Activated gamma-delta T cell (primary cell): ENCODE results near the gene BRAF.
"Not testable (repeated sequence)": the region's sequence is repeated elsewhere in the genome, so short reads cannot be mapped to it uniquely, and the experiment has no call there.

Source experiments
- DNase-seq: peaks from one replicate; lab custom pipeline; 2025; lab: John Stamatoyannopoulos, UW

Gene BRAF

DNA sequence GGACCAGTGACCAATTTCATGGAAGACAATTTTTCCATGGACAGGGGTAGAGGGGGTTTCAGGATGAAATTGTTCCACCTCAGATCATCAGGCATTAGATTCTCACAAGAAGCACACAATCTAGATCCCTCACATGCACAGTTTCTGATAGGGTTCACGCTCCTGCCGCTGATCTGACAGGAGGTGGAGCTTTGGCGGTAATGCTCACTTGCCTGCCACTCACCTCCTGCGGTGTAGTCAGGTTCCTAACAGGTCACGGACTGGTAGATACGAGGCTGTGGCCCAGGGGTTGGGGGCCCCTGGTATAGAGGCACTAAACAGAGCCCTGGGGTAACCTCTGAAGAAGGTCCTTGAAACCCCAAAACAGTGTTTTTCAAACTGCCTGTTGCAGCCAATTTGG is 6.5 kb downstream of the BRAF start:
- no peak for DNase-seq

GRCh38 chr7:140917258-140917657 is 7.5 kb downstream of the BRAF start:
- DNase-seq = no peak

- DNase-seq = no peak
Observed at GRCh38 chr7:140915935-140916555, 8.7 kb downstream of the BRAF start.

DNA sequence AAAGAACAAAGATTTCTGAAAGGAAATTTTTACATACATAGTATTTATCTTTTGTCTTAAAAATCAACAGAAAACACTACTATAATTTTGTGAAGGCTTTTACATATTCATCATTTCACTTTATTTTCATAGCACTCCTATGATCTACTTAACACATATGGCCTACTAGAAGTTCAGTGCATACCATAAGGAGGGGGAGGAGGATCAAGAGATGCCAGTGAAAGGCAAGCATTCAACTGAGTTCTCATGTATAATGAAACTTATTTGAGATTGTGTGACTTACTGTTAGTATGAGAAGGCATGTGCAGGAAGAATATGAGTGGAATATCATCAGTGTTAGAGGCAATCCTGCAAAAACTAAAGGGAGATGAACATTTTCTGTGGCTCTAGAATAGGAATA is 10.6 kb downstream of the BRAF start:
- DNase-seq = no peak

- not testable (repeated sequence) for DNase-seq
Observed at GRCh38 chr7:140913596-140913928, 11.2 kb downstream of the BRAF start.

GRCh38 chr7:140911746-140912145 is 13.0 kb downstream of the BRAF start:
- DNase-seq = no peak

DNA sequence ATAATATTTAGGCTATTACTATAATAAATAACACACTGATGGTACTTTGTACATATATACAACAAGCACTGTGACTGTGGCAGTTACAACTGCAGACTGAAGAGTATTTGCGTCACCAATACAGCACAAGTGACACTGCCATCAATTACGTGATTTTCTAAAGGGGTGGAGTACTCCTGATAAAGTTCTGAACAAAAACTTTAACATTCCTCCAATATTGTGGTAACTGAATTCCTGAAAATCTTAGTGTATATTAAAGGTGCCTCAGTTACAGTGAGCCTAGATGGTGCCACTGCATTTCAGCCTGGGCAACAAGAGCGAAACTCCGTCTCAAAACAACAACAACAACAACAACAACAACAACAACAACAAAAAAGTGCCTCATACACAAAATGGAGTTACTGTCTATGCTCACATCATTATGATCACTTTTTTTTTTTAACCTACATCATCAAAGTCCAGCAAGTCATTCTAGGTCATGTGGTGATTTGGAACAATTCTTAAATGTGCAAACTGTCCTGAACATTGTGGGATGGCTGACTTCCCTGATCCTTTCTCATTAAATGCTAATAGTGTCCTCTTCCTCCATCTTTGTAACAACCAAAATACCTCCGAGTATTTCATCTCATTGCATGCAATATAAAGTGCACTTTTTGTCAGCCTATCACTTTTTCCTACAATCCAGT is 15.1 kb downstream of the BRAF start:
- no peak for DNase-seq

GRCh38 chr7:140908361-140908760 is 16.4 kb downstream of the BRAF start:
- no peak for DNase-seq

GRCh38 chr7:140903741-140904480 is 20.8 kb downstream of the BRAF start:
- no peak for DNase-seq

GRCh38 chr7:140902303-140902953 is 22.3 kb downstream of the BRAF start:
- DNase-seq = no peak

DNA sequence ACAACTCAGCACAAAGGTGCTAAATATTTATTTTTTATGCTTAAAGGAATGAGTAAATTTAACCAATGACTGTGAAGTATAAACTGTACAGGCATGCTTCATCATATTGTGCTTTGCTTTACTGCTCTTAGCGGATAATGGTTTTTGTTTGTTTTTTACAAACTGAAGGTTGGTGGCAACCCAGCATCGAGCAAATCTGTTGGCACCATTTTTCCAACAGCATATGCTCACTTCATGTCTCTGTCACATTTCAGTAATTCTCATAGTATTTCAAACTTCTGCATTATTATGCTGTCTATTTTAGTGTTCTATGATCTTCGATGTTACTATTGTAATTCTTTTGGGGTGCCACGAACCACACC is 22.8 kb downstream of the BRAF start:
- no peak for DNase-seq

DNA sequence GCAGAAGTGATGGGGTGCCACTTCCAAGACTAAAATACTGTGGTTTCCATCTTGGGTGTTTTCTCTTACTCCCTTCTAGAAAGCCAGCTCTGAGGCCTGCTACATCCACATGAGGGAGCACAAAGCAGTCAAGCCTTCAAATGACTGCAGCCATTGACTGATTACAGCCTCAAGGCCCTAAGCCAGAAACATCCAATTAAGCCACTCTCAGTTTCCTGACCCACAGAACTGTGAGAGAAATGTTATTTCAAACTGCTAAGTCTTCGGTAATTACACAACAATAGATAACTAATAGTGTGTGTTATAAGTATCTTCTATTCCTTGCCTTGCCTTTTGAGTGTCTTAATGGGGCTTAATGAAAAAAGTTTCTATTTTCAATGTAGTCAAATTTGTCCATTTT is 24.8 kb downstream of the BRAF start:
- no peak for DNase-seq

DNA sequence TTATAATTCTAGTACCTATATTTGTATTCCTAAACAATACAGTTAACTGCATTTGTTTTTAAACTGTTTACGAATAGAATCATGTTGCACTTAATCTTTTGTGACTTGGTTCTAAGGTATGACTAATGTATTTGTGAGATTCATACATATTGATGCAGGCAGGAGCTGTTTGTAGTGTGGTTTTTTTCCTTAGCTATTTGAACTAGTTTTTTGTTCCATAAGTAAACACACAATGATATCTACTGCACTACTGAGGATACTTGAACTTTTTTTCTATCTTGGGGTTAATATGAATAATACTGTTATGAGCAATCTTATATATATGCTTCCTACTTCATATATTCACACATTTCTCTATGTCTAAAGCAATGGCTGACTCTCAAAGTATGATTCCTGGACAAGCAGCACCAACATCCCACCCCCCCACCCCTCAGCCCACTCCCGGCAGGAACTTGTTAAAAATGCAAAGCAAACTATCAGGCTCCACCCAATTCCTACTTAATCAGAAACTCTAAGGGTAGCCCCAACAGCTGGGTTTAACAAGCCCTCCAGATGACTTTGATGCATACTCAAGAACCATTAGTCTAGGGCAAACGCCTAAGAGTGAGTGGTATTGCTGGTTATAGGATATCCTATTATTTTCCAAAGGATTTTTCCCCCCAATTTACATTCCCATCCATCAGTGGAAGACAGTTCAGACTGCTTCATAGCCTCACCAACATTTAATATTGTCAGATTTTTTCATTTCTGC is 25.8 kb downstream of the BRAF start:
- no peak for DNase-seq

- DNase-seq = no peak
Observed at GRCh38 chr7:140896996-140897395, 27.7 kb downstream of the BRAF start.

DNA sequence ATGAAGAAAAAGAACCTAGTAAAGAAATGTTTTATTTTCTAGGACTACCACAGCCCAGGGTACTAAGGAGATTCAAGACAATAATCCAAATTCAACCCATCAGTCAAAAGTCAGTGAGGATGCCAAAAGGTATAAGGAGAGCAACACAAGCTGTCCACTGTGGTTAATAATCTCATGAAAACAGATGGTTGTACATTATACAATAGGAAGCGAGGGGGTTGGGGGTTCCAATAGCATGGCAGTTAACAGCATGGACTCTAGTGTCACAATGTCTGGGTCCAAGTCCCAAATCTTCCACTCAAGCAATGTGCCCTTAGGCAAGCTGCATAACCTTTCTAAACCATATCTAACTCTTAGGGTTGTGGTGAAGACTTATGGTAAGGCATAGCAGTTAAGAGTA is 35.1 kb downstream of the BRAF start:
- DNase-seq = no peak

GRCh38 chr7:140889150-140889549 is 35.6 kb downstream of the BRAF start:
- no peak for DNase-seq

DNA sequence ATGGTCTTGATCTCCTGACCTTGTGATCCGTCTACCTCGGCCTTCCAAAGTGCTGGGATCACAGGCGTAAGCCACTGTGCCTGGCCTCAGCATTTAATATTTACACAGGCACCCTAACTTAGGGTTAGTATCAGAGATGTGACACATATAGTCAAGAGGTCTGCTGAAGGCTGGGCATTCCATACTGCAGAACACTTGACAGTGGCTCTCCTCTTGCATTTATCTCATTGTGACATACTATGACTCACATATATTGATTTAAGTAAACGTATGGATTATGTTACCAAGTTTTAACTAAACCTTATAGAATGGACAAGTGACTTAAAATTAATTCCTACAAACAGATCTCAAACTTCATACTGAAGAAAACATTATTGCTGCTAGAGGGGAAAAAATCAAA is 36.6 kb downstream of the BRAF start:
- no peak for DNase-seq

GRCh38 chr7:140885735-140886334 is 38.9 kb downstream of the BRAF start:
- DNase-seq = no peak

DNA sequence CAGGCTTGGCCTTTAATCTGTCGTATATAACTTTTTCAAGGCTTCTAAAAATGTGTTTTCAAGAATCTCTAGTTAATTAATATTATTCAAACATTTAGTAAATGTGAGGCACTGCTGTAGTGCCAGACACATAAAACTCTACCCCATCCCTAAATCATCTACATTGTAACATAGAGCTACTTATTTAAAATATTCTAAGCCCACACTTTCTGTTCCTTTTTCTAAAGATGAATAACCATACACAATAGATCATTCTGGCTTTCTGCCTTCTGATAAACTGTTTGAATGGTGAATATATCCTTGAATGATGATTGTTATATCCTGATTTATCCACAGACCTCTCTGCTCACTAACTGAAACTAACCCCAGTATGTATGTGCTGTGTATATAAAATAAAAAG is 41.4 kb downstream of the BRAF start:
- no peak for DNase-seq

GRCh38 chr7:140882834-140883233 is 41.9 kb downstream of the BRAF start:
- not testable (repeated sequence) for DNase-seq

- no peak for DNase-seq
Observed at GRCh38 chr7:140881507-140882228, 43.1 kb downstream of the BRAF start.
